Smooth muscle cell of the coronary artery (primary cell): ENCODE measurements around the gene OSGEPL1. TPM values are rescaled to one million over a fixed set of nuclear protein-coding genes. Genes with fewer than 3 reads are reported as not detected.

ENCODE experiments used
- total RNA-seq: library from RNA; depleted of rRNA; stranded (reverse); fragments of >200 nt; gene quantifications from 2 replicates; pipeline ENCODE4 v1.2.3, GENCODE V29; 2014; ENCODE audit warnings: low replicate concordance

Gene OSGEPL1, protein sequence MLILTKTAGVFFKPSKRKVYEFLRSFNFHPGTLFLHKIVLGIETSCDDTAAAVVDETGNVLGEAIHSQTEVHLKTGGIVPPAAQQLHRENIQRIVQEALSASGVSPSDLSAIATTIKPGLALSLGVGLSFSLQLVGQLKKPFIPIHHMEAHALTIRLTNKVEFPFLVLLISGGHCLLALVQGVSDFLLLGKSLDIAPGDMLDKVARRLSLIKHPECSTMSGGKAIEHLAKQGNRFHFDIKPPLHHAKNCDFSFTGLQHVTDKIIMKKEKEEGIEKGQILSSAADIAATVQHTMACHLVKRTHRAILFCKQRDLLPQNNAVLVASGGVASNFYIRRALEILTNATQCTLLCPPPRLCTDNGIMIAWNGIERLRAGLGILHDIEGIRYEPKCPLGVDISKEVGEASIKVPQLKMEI
- total RNA-seq, result 5.4 and 6.5 TPM in 2 replicates

DNA sequence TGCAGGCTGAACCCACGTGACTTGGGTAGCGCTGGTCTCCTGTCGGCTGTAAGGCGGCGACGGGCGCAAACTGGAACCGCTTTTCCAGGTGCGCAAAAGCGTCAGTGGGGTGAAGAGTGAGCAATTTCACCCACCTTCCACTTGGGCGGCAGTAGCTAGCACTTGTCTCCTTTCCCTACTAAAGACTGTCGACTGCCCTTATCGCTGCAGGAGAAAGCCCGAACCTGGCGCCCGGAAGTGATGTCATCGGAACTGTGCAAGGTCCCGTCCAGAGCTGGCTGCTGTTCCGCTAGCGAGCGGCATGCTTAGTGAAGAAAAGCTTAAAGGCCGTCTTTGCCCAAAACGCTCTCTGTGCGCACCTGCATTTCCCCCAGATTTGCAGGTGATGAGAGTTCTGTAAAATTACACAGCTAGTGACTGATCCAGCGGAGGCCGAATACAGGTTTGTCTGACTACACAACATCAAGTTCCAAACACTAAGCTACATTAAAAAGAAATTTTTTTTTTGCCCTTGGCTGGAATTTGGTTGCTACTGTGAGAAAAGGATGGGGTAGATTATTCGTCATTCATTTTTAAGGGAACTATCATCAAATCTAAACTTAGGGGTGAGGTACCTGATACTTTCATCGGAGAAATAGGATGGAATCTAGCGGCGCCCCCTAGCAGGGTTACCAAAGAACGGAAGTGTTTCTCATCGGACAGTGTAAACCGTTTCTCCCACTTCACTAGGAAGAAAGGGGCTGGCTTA lies at the start of gene OSGEPL1:
Gene OSGEPL1 (minus strand): TSS at position 242 of the 748 bp plus-strand sequence. CDS start 1,152 bp downstream, outside the sequence.

DNA sequence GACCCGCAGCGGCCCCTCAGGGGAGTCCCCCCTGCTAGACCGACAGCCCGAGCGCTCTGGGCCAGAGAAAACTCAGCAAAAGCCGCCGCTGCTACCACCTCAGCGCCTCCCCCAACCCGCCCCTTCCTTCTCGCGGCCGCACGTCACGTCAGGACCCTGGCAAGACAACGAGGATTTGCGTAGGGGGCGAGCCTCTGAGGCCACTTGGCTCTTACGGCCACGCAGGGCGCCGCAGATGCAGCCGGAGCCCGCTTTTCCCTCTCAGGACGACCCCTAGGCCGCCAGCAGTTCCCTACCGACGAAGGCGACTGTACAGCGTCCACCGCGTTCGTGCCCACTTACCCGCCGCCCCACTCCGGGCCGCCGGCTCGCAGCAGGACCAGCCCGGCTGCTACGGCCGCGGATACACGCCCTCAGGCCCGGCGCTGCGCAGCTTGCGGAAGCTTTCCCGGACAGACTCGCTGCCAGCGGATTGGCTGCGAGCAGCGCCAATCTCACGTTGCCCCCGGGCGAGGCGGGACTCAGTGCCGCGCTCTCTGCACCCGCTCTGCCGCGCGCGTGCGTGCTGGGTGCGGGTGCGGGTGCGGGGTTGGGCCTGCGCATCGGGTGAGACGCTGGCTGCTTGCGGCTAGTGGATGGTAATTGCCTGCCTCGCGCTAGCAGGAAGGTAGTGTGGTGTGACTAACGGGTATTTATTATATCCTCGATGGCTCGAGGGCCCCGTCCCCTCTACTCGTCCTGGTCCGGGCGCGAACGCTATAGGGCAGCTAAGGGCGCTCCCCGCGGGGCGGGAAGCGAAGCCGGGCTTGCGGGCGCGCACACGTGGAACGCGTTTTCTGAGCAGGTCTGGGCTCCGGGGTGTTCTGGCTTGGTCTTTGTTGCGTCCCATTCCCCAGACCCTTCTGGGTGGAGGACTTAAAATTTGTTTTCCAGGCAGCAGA lies 21.6 kb upstream of the OSGEPL1 start, which contains the start of the genes ORMDL1 and PMS1:
Gene ORMDL1 (minus strand): TSS at position 413 of the 941 bp plus-strand sequence. CDS start 1,744 bp downstream, outside the sequence.
Gene PMS1 (plus strand): TSS at position 524 of the 941 bp plus-strand sequence. CDS start 7,360 bp downstream, outside the sequence.

Other genes with a start within 250 kb of the OSGEPL1 start
- gene SLC40A1, start 182.0 kb downstream of the OSGEPL1 start, total RNA-seq, result 28.9 and 359 TPM in 2 replicates
- gene ASNSD1, start 101.3 kb downstream of the OSGEPL1 start, total RNA-seq, result 23.6 and 50.4 TPM in 2 replicates
- 4.4 and 9.5 TPM in 2 replicates for gene ANKAR, start 88.1 kb downstream of the OSGEPL1 start, total RNA-seq
- 28.2 and 28.5 TPM in 2 replicates for gene ORMDL1, start 21.5 kb upstream of the OSGEPL1 start, total RNA-seq
- 13.0 and 16.0 TPM in 2 replicates for gene PMS1, start 21.7 kb upstream of the OSGEPL1 start, total RNA-seq